Measurements from ENCODE around the gene APCDD1. TPM values are rescaled to one million over a fixed set of nuclear protein-coding genes. Genes with fewer than 3 reads are reported as not detected.

The APCDD1 gene
- total and polyA plus RNA-seq, 2 of the 8 experiments (the other 6 are each of a cell fraction or from before 2014, with no cell fraction given) = 2.6 to 3.6 TPM

DNA sequence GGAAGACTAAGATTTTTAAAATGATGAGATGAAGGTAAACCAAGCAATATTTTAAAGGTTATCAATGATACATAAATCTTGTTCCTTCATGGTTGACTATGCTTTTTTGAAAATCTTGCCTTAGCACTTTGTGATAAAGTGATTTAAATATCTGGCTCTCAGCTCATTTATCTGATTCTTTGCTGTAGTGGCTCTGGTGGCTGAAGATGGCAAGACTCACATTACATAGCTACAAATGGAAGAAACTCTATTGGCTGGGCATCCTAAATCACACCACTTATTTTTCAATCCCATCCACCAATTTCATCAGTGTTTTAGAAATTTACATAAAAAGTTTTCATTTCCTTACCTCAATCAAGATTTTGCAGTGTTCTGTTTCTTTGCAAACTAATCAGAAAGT, 16.6 kb upstream of the APCDD1 start:
- Histone ChIP-seq H3K4me3 (ENCODE audit: extremely low read depth in 1 of 4, insufficient read depth in 2 of 4, low read depth in 3 of 4, low read length in 4 of 4) (no peak overlapping the region), H3K23ac (ENCODE audit: insufficient read length) (no peak overlapping the region), H3K23me2 (ENCODE audit: low read depth, low read length) (no peaks in the 10 kb centered on the region), H2AFZ (ENCODE audit: low read length) (no peak overlapping the region), H3K79me1 (ENCODE audit: low read depth, low read length) (no peaks in the 10 kb centered on the region), H4K5ac (ENCODE audit: insufficient read length, low read depth, low read length) (no peak overlapping the region), H2BK15ac (ENCODE audit: low read length) (no peak overlapping the region), H4K8ac (ENCODE audit: extremely low read depth, insufficient read depth, low read length) (no peak overlapping the region), H3K36me3 (ENCODE audit: control insufficient read depth in 2 of 4, insufficient read depth in 4 of 4, low read length in 3 of 4) (no peaks in the 10 kb centered on the region), H2BK20ac (ENCODE audit: low read length) (no peak overlapping the region), H3K27me3 (replicated peaks in 1 of 4; ENCODE audit: control insufficient read depth in 3 of 4, extremely low read depth in 1 of 4, insufficient read depth in 3 of 4, low read length in 3 of 4) (no peaks in the 10 kb centered on the region), H3K14ac (ENCODE audit: insufficient read length) (no peak overlapping the region), H3K18ac (ENCODE audit: extremely low read depth, low read length) (no peak overlapping the region), H2AK5ac (ENCODE audit: low read depth, low read length) (no peak overlapping the region), H2BK120ac (replicated peaks; ENCODE audit: low read depth, low read length) (no peak overlapping the region), H3K9me3 (ENCODE audit: insufficient read depth in 2 of 2, low read depth in 1 of 2, low read length in 1 of 2) (no peaks in the 10 kb centered on the region), H2BK5ac (ENCODE audit: low read depth, low read length) (no peak overlapping the region), H4K91ac (replicated peaks; ENCODE audit: insufficient read length, low read length) (no peak overlapping the region), H3K27ac (ENCODE audit: low read depth, low read length) (no peak overlapping the region), H3K56ac (replicated peaks; ENCODE audit: insufficient read length, low read depth, low read length) (no peak overlapping the region), H3K9ac (replicated peaks in 1 of 4; ENCODE audit: extremely low read depth in 1 of 4, low read depth in 3 of 4, low read length in 3 of 4) (no peak overlapping the region), H3K4me2 (ENCODE audit: insufficient read depth in 1 of 2, low read depth in 2 of 2, low read length in 2 of 2) (no peak overlapping the region), H3K4ac (replicated peaks; ENCODE audit: insufficient read length, low read depth, low read length) (no peak overlapping the region), H3K4me1 (replicated peaks in 1 of 4; ENCODE audit: control insufficient read depth in 3 of 4, insufficient read depth in 4 of 4, low read length in 3 of 4) (no peaks in the 10 kb centered on the region), H4K20me1 (replicated peaks in 1 of 2; ENCODE audit: control insufficient read depth in 1 of 2, insufficient read depth in 2 of 2, low read length in 2 of 2) (no peaks in the 10 kb centered on the region), H2BK12ac (ENCODE audit: low read depth, low read length) (no peak overlapping the region), H3K79me2 (ENCODE audit: control insufficient read depth in 1 of 2, insufficient read depth in 2 of 2, low read length in 2 of 2) (no peaks in the 10 kb centered on the region)
- ChIA-PET POLR2A (ENCODE audit: partially characterized antibody) (interaction anchor here (2.0 kb wide), 1 partner anchor 17 kb away, joined by 4 read pairs; the partner anchor contains the start of gene APCDD1), CTCF (ENCODE audit: partially characterized antibody) (interaction anchor here (0.7 kb wide), 1 partner anchor 348 kb away, joined by 3 read pairs; no protein-coding TSS in a partner anchor)
- no peak for FAIRE-seq
- DNase-seq (ENCODE audit: low read depth in 1 of 2, low spot score in 2 of 2) = no peak
- TF ChIP-seq SIRT6 (IDR thresholded peaks at IDR 0.05; ENCODE audit: low read length) (no peak), JUND (IDR thresholded peaks at IDR 0.05; ENCODE audit: low read length) (no peak), RAD21 (IDR thresholded peaks at IDR 0.05 in 1 of 2, conservative IDR thresholded peaks at IDR 0.05 in 1 of 2; ENCODE audit: low read depth in 2 of 2, low read length in 2 of 2) (no peak), TAF7 (optimal IDR thresholded peaks at IDR 0.05; ENCODE audit: borderline replicate concordance, low read depth, low read length) (no peak), KDM1A (IDR thresholded peaks at IDR 0.05; ENCODE audit: borderline replicate concordance, low read length) (no peak), SIX5 (IDR thresholded peaks at IDR 0.05; ENCODE audit: low read depth, low read length) (no peak), CTBP2 (IDR thresholded peaks at IDR 0.05; ENCODE audit: borderline replicate concordance, insufficient read depth, insufficient read length, low read length) (no peak), SIN3A (conservative IDR thresholded peaks at IDR 0.05 in 1 of 2, IDR thresholded peaks at IDR 0.05 in 1 of 2; ENCODE audit: low read depth in 1 of 2, low read length in 2 of 2) (no peak), PHF8 (conservative IDR thresholded peaks at IDR 0.05; ENCODE audit: low read depth, low read length) (no peak)
- TF ChIP-seq, protein P1, sequence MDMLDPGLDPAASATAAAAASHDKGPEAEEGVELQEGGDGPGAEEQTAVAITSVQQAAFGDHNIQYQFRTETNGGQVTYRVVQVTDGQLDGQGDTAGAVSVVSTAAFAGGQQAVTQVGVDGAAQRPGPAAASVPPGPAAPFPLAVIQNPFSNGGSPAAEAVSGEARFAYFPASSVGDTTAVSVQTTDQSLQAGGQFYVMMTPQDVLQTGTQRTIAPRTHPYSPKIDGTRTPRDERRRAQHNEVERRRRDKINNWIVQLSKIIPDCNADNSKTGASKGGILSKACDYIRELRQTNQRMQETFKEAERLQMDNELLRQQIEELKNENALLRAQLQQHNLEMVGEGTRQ (IDR thresholded peaks at IDR 0.05; ENCODE audit: low read length) = no peak
- TF ChIP-seq, protein P2, sequence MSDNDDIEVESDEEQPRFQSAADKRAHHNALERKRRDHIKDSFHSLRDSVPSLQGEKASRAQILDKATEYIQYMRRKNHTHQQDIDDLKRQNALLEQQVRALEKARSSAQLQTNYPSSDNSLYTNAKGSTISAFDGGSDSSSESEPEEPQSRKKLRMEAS (IDR thresholded peaks at IDR 0.05) = no peak
- TF ChIP-seq, protein P3, sequence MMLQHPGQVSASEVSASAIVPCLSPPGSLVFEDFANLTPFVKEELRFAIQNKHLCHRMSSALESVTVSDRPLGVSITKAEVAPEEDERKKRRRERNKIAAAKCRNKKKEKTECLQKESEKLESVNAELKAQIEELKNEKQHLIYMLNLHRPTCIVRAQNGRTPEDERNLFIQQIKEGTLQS (IDR thresholded peaks at IDR 0.05; ENCODE audit: insufficient read depth, low read depth, low read length) = no peak

Data from H1 (cell line).